Measurements from ENCODE around the gene PLPPR1. TPM values are rescaled to one million over a fixed set of nuclear protein-coding genes. Genes with fewer than 3 reads are reported as not detected.

The PLPPR1 gene
- total and polyA plus RNA-seq, 2 donors (not counting 1 experiment from before 2014, with no cell fraction given): not detected

GRCh38 chr9:101332362-101332761 lies 303.8 kb downstream of the PLPPR1 start:
- Histone ChIP-seq H3K4me3 (replicated peaks in 1 of 4; ENCODE audit: control extremely low read depth in 1 of 4, insufficient read depth in 1 of 4, low read depth in 3 of 4, low read length in 4 of 4) (no peak overlapping the region), H3K79me2 (ENCODE audit: control insufficient read depth, insufficient read depth, low read length) (no peaks in the 10 kb centered on the region), H3K9me3 (ENCODE audit: control insufficient read depth, insufficient read depth, low read depth, low read length) (no peaks in the 10 kb centered on the region), H3K4me2 (ENCODE audit: extremely low read depth, insufficient read depth, low read length) (no peak overlapping the region), H3K27ac (ENCODE audit: insufficient read depth, low read length) (no peak overlapping the region), H4K20me1 (ENCODE audit: control insufficient read depth, extremely low read depth, insufficient read depth, low read length) (no peaks in the 10 kb centered on the region), H3K9ac (ENCODE audit: insufficient read depth, low read length) (no peak overlapping the region), H2AFZ (ENCODE audit: low read length) (no peak overlapping the region), H3K27me3 (ENCODE audit: control insufficient read depth, insufficient read depth, low read length) (peaks cover 5% of the 10 kb centered on the region), H3K4me1 (ENCODE audit: control insufficient read depth, extremely low read depth, insufficient read depth, low read length) (no peaks in the 10 kb centered on the region), H3K36me3 (ENCODE audit: control insufficient read depth, insufficient read depth, low read length) (no peaks in the 10 kb centered on the region)
- TF ChIP-seq EZH2 (IDR thresholded peaks at IDR 0.05; ENCODE audit: low read length, missing control alignments): no peak
- no peak for TF ChIP-seq CTCF (conservative IDR thresholded peaks at IDR 0.05 in 1 of 2, IDR thresholded peaks at IDR 0.05 in 1 of 2; ENCODE audit: low read depth in 1 of 2, low read length in 2 of 2)
- DNase-seq (ENCODE audit: low read depth in 2 of 2): no peak

- no peak overlapping the region for H3K9ac ChIP-seq (ENCODE audit: insufficient read depth, low read length)
- H3K4me1 ChIP-seq (ENCODE audit: control insufficient read depth, extremely low read depth, insufficient read depth, low read length): no peaks in the 10 kb centered on the region
- H3K9me3 ChIP-seq (ENCODE audit: control insufficient read depth, insufficient read depth, low read depth, low read length): no peaks in the 10 kb centered on the region
- no peaks in the 10 kb centered on the region for H3K79me2 ChIP-seq (ENCODE audit: control insufficient read depth, insufficient read depth, low read length)
- no peaks in the 10 kb centered on the region for H4K20me1 ChIP-seq (ENCODE audit: control insufficient read depth, extremely low read depth, insufficient read depth, low read length)
- H3K4me2 ChIP-seq (ENCODE audit: extremely low read depth, insufficient read depth, low read length): no peak overlapping the region
- H2AFZ ChIP-seq (ENCODE audit: low read length): no peak overlapping the region
- no peak overlapping the region for H3K4me3 ChIP-seq (replicated peaks in 1 of 4; ENCODE audit: control extremely low read depth in 1 of 4, insufficient read depth in 1 of 4, low read depth in 3 of 4, low read length in 4 of 4)
- H3K27me3 ChIP-seq (ENCODE audit: control insufficient read depth, insufficient read depth, low read length): peaks cover 5% of the 10 kb centered on the region
- no peak for DNase-seq (ENCODE audit: low read depth in 2 of 2)
- TF ChIP-seq EZH2 (IDR thresholded peaks at IDR 0.05; ENCODE audit: low read length, missing control alignments) (no peak), CTCF (conservative IDR thresholded peaks at IDR 0.05 in 1 of 2, IDR thresholded peaks at IDR 0.05 in 1 of 2; ENCODE audit: low read depth in 1 of 2, low read length in 2 of 2) (no peak)
- no peak overlapping the region for H3K27ac ChIP-seq (ENCODE audit: insufficient read depth, low read length)
- H3K36me3 ChIP-seq (ENCODE audit: control insufficient read depth, insufficient read depth, low read length): no peaks in the 10 kb centered on the region
Measured at GRCh38 chr9:101333490-101333889, 305.0 kb downstream of the PLPPR1 start.

- Histone ChIP-seq H3K36me3 (ENCODE audit: control insufficient read depth, insufficient read depth, low read length) (no peaks in the 10 kb centered on the region), H3K4me3 (replicated peaks in 1 of 4; ENCODE audit: control extremely low read depth in 1 of 4, insufficient read depth in 1 of 4, low read depth in 3 of 4, low read length in 4 of 4) (no peak overlapping the region), H3K9me3 (ENCODE audit: control insufficient read depth, insufficient read depth, low read depth, low read length) (no peaks in the 10 kb centered on the region), H3K27ac (ENCODE audit: insufficient read depth, low read length) (no peak overlapping the region), H3K79me2 (ENCODE audit: control insufficient read depth, insufficient read depth, low read length) (no peaks in the 10 kb centered on the region), H3K27me3 (ENCODE audit: control insufficient read depth, insufficient read depth, low read length) (peaks cover 5% of the 10 kb centered on the region), H3K4me2 (ENCODE audit: extremely low read depth, insufficient read depth, low read length) (no peak overlapping the region), H2AFZ (ENCODE audit: low read length) (no peak overlapping the region), H4K20me1 (ENCODE audit: control insufficient read depth, extremely low read depth, insufficient read depth, low read length) (no peaks in the 10 kb centered on the region), H3K9ac (ENCODE audit: insufficient read depth, low read length) (no peak overlapping the region), H3K4me1 (ENCODE audit: control insufficient read depth, extremely low read depth, insufficient read depth, low read length) (no peaks in the 10 kb centered on the region)
- DNase-seq (ENCODE audit: low read depth in 2 of 2): no peak
- TF ChIP-seq CTCF (conservative IDR thresholded peaks at IDR 0.05 in 1 of 2, IDR thresholded peaks at IDR 0.05 in 1 of 2; ENCODE audit: low read depth in 1 of 2, low read length in 2 of 2): no peak
- TF ChIP-seq EZH2 (IDR thresholded peaks at IDR 0.05; ENCODE audit: low read length, missing control alignments): no peak
Measured at GRCh38 chr9:101333926-101334702, 305.6 kb downstream of the PLPPR1 start.
